Loucy (cell line): ENCODE data around the gene MCAM.

Experiments used
- EZH2phosphoT487 ChIP-seq: fragments of 200-600 bp; IDR thresholded peaks from 2 replicates; pipeline ENCODE4 v1.6.1; 2018; ENCODE audit warnings: antibody characterized with exemption, mild to moderate bottlenecking, moderate library complexity, borderline replicate concordance
- TF ChIP-seq, protein P1 (sequence below): fragments of 200-600 bp; sonication (generic); conservative IDR thresholded peaks from 2 replicates; pipeline ENCODE4 v1.5.1; 2014; ENCODE audit warnings: mild to moderate bottlenecking, antibody characterized with exemption, low read length

- TF ChIP-seq, protein P1, sequence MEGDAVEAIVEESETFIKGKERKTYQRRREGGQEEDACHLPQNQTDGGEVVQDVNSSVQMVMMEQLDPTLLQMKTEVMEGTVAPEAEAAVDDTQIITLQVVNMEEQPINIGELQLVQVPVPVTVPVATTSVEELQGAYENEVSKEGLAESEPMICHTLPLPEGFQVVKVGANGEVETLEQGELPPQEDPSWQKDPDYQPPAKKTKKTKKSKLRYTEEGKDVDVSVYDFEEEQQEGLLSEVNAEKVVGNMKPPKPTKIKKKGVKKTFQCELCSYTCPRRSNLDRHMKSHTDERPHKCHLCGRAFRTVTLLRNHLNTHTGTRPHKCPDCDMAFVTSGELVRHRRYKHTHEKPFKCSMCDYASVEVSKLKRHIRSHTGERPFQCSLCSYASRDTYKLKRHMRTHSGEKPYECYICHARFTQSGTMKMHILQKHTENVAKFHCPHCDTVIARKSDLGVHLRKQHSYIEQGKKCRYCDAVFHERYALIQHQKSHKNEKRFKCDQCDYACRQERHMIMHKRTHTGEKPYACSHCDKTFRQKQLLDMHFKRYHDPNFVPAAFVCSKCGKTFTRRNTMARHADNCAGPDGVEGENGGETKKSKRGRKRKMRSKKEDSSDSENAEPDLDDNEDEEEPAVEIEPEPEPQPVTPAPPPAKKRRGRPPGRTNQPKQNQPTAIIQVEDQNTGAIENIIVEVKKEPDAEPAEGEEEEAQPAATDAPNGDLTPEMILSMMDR: no peak
- no peak for TF ChIP-seq EZH2phosphoT487
These were observed 26.8 kb upstream of the MCAM start for GRCh38 chr11:119343726-119344125.
